ENCODE results near the gene MFN2. TPM values are rescaled to one million over a fixed set of nuclear protein-coding genes. Genes with fewer than 3 reads are reported as not detected.
A peak's percentile ranks its signal among the peaks of the same experiment; 100 is the strongest.

Gene MFN2
- polyA plus RNA-seq, 1 experiment: 62.5 TPM

- H3K4me3 ChIP-seq (ENCODE audit: low read depth, low read length): no peak overlapping the region
- no peaks in the 10 kb centered on the region for H3K27me3 ChIP-seq (ENCODE audit: control insufficient read depth, insufficient read depth, low read length)
- POLR2A ChIA-PET: no interaction called here
- CTCF ChIA-PET: interaction anchor here (1.2 to 1.3 kb wide), 2 partner anchors 9 to 17 kb away, joined by 4 read pairs; no protein-coding TSS in a partner anchor
- TF ChIP-seq, protein P1, sequence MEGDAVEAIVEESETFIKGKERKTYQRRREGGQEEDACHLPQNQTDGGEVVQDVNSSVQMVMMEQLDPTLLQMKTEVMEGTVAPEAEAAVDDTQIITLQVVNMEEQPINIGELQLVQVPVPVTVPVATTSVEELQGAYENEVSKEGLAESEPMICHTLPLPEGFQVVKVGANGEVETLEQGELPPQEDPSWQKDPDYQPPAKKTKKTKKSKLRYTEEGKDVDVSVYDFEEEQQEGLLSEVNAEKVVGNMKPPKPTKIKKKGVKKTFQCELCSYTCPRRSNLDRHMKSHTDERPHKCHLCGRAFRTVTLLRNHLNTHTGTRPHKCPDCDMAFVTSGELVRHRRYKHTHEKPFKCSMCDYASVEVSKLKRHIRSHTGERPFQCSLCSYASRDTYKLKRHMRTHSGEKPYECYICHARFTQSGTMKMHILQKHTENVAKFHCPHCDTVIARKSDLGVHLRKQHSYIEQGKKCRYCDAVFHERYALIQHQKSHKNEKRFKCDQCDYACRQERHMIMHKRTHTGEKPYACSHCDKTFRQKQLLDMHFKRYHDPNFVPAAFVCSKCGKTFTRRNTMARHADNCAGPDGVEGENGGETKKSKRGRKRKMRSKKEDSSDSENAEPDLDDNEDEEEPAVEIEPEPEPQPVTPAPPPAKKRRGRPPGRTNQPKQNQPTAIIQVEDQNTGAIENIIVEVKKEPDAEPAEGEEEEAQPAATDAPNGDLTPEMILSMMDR (IDR thresholded peaks at IDR 0.05; ENCODE audit: insufficient read depth, low read depth, low read length): peak; percentile 32
- peaks cover 17% of the 10 kb centered on the region for H3K36me3 ChIP-seq (ENCODE audit: control insufficient read depth, insufficient read depth, low read length)
- DNase-seq (ENCODE audit: low read depth): no peak
Measured at GRCh38 chr1:12014141-12014991, 34.1 kb downstream of the MFN2 start.

GRCh38 chr1:12015001-12015491 is 34.8 kb downstream of the MFN2 start:
- Histone ChIP-seq H3K4me3 (ENCODE audit: low read depth, low read length) (no peak overlapping the region), H3K36me3 (ENCODE audit: control insufficient read depth, insufficient read depth, low read length) (peaks cover 13% of the 10 kb centered on the region), H3K27me3 (ENCODE audit: control insufficient read depth, insufficient read depth, low read length) (no peaks in the 10 kb centered on the region)
- TF ChIP-seq, protein P1 (IDR thresholded peaks at IDR 0.05; ENCODE audit: insufficient read depth, low read depth, low read length): no peak
- ChIA-PET POLR2A (no interaction called here), CTCF (interaction anchor here (1.3 kb wide), 1 partner anchor 10 kb away, joined by 4 read pairs; no protein-coding TSS in a partner anchor)
- peak; percentile 33 for DNase-seq (ENCODE audit: low read depth)

DNA sequence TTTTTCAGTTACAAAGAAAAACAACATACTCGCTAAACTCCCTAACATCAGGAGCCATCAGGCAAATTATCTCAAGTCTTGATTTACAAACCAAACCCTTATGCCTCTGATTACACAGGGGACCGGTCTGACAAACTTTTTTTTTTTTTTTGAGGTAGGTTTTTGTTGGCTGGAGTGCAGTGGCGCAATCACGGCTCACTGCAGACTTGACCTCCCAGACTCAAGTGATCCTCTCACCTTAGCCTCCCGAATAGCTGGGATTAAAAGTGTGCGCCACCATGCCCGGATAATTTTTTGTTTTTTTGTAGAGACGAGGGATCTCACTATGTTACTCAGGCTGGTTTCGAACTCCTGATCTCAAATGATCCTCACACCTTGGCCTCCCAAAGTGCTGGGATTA is 35.3 kb downstream of the MFN2 start:
- ChIA-PET CTCF (no interaction called here), POLR2A (no interaction called here)
- Histone ChIP-seq H3K27me3 (ENCODE audit: control insufficient read depth, insufficient read depth, low read length) (no peaks in the 10 kb centered on the region), H3K36me3 (ENCODE audit: control insufficient read depth, insufficient read depth, low read length) (peaks cover 12% of the 10 kb centered on the region), H3K4me3 (ENCODE audit: low read depth, low read length) (no peak overlapping the region)
- DNase-seq (ENCODE audit: low read depth): no peak
- TF ChIP-seq, protein P1 (IDR thresholded peaks at IDR 0.05; ENCODE audit: insufficient read depth, low read depth, low read length): no peak

DNA sequence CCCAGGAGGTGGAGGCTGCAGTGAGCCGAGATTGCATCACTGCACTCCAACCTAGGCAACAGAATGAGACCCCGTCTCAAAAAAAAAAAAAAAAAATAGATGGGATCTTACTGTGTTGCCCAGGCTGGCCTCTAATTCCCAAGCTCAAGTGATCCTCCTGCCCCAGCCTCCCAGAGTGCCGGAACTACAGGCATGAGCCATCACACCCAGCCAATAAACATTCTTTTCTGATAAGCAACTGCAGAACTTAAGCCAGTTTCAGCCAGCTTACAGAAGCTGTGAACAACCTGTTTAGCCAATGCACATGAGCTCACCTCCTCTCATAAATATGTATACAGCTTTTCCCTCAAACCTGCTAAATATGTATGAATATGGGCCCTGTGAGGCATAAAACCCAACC is 35.9 kb downstream of the MFN2 start:
- CTCF ChIA-PET: no interaction called here
- no peak for DNase-seq (ENCODE audit: low read depth)
- POLR2A ChIA-PET: no interaction called here
- TF ChIP-seq, protein P1 (IDR thresholded peaks at IDR 0.05; ENCODE audit: insufficient read depth, low read depth, low read length): no peak
- Histone ChIP-seq H3K36me3 (ENCODE audit: control insufficient read depth, insufficient read depth, low read length) (peaks cover 7% of the 10 kb centered on the region), H3K27me3 (ENCODE audit: control insufficient read depth, insufficient read depth, low read length) (no peaks in the 10 kb centered on the region), H3K4me3 (ENCODE audit: low read depth, low read length) (no peak overlapping the region)

- H3K4me3 ChIP-seq (ENCODE audit: low read depth, low read length): peak overlapping the region; percentile 86
- TF ChIP-seq, protein P1 (IDR thresholded peaks at IDR 0.05; ENCODE audit: insufficient read depth, low read depth, low read length): no peak
- CTCF ChIA-PET: interaction anchor here (1.7 to 1.9 kb wide), 2 partner anchors 11 to 60 kb away, joined by 5 read pairs; no protein-coding TSS in a partner anchor
- no peaks in the 10 kb centered on the region for H3K27me3 ChIP-seq (ENCODE audit: control insufficient read depth, insufficient read depth, low read length)
- H3K36me3 ChIP-seq (ENCODE audit: control insufficient read depth, insufficient read depth, low read length): peaks cover 6% of the 10 kb centered on the region
- POLR2A ChIA-PET: no interaction called here
- DNase-seq (ENCODE audit: low read depth): no peak
Measured at GRCh38 chr1:12019858-12020509, 39.7 kb downstream of the MFN2 start.

Measured in BJ (cell line).